Kidney epithelial cell (primary cell): ENCODE results near the gene TMEM132D. TPM values are rescaled to one million over a fixed set of nuclear protein-coding genes. Genes with fewer than 3 reads are reported as not detected.

ENCODE experiments used
- DNase-seq: peaks from one replicate; pipeline ENCODE4 v3.0.0-alpha.2; 2010; ENCODE audit warnings: low read depth
- H3K27me3 ChIP-seq: 2 replicates; pipeline ENCODE4 v1.6.0; 2011; ENCODE audit warnings: low read length; ENCODE audit not compliant: control insufficient read depth, insufficient read depth
- H3K36me3 ChIP-seq: 2 replicates; pipeline ENCODE4 v1.5.1; 2011; ENCODE audit warnings: low read length; ENCODE audit not compliant: control insufficient read depth, insufficient read depth
- H3K4me3 ChIP-seq: 2 replicates; pipeline ENCODE4 v1.5.1; 2011; ENCODE audit warnings: low read depth, mild to moderate bottlenecking, control low read depth, low read length
- CTCF ChIP-seq: IDR thresholded peaks from 2 replicates; pipeline ENCODE4 v1.5.1; 2011; ENCODE audit warnings: mild to moderate bottlenecking, moderate library complexity, low read length, control low read depth, inconsistent platforms; ENCODE audit not compliant: insufficient read depth, poor library complexity, severe bottlenecking
- total RNA-seq: library from RNA; depleted of rRNA; stranded (reverse); fragments of >200 nt; gene quantifications from 2 replicates; pipeline ENCODE4 v1.2.3, GENCODE V29; 2015

Gene TMEM132D
- total RNA-seq, 1 donor from 2014 or later = 6.4 TPM

GRCh38 chr12:129083121-129083840 lies 820.5 kb downstream of the TMEM132D start:
- H3K27me3 ChIP-seq = no peaks in the 10 kb centered on the region
- TF ChIP-seq CTCF = no peak
- no peak for DNase-seq
- no peak overlapping the region for H3K4me3 ChIP-seq
- H3K36me3 ChIP-seq = no peaks in the 10 kb centered on the region

- Histone ChIP-seq H3K36me3 (no peaks in the 10 kb centered on the region), H3K4me3 (no peak overlapping the region), H3K27me3 (no peaks in the 10 kb centered on the region)
- DNase-seq = no peak
- TF ChIP-seq CTCF = no peak
Measured at GRCh38 chr12:129082441-129082840, 821.4 kb downstream of the TMEM132D start.

GRCh38 chr12:129081755-129082250 lies 822.0 kb downstream of the TMEM132D start:
- no peak for TF ChIP-seq CTCF
- DNase-seq = no peak
- H3K4me3 ChIP-seq = no peak overlapping the region
- H3K36me3 ChIP-seq = no peaks in the 10 kb centered on the region
- H3K27me3 ChIP-seq = no peaks in the 10 kb centered on the region

GRCh38 chr12:129080821-129081220 lies 823.0 kb downstream of the TMEM132D start:
- H3K4me3 ChIP-seq = no peak overlapping the region
- no peaks in the 10 kb centered on the region for H3K27me3 ChIP-seq
- H3K36me3 ChIP-seq = no peaks in the 10 kb centered on the region
- no peak for DNase-seq
- no peak for TF ChIP-seq CTCF

- Histone ChIP-seq H3K4me3 (no peak overlapping the region), H3K36me3 (no peaks in the 10 kb centered on the region), H3K27me3 (no peaks in the 10 kb centered on the region)
- TF ChIP-seq CTCF = no peak
- DNase-seq = no peak
Measured at GRCh38 chr12:129080391-129080790, 823.4 kb downstream of the TMEM132D start.

GRCh38 chr12:129079719-129080118 lies 824.1 kb downstream of the TMEM132D start:
- Histone ChIP-seq H3K27me3 (no peaks in the 10 kb centered on the region), H3K36me3 (no peaks in the 10 kb centered on the region), H3K4me3 (no peak overlapping the region)
- DNase-seq = no peak
- no peak for TF ChIP-seq CTCF
